GM23338 (cell line): ENCODE data around the gene SLC8A1. TPM values are rescaled to one million over a fixed set of nuclear protein-coding genes. Genes with fewer than 3 reads are reported as not detected.

ENCODE experiments used
- ATAC-seq: fragments of 200-7000 bp; cut with Tn5 transposase; 3 replicates; pipeline ENCODE4 v1.9.1; 2020
- DNase-seq: peaks from one replicate; pipeline ENCODE4 v3.0.0-alpha.2; 2015; ENCODE audit warnings: low spot score
- H2AFZ ChIP-seq: fragments of 200-600 bp; sonication (generic); 2 replicates; pipeline ENCODE4 v1.8.0; 2016; ENCODE audit warnings: antibody characterized with exemption, mild to moderate bottlenecking, moderate library complexity
- H3F3A ChIP-seq: fragments of 200-600 bp; sonication (generic); replicated peaks from 2 replicates; pipeline ENCODE4 v1.8.0; 2017; ENCODE audit warnings: antibody characterized with exemption, mixed run types, low read depth
- H3K27ac ChIP-seq: fragments of 200-600 bp; sonication (generic); 2 replicates; pipeline ENCODE4 v1.6.1; 2016; ENCODE audit warnings: low read depth
- H3K27me3 ChIP-seq: fragments of 200-600 bp; sonication (generic); 2 replicates; pipeline ENCODE4 v1.8.0; 2016; ENCODE audit warnings: mild to moderate bottlenecking, mixed run types, moderate library complexity; ENCODE audit not compliant: insufficient read depth
- H3K36me3 ChIP-seq: fragments of 200-600 bp; sonication (generic); 2 replicates; pipeline ENCODE4 v1.8.0; 2016; ENCODE audit warnings: mild to moderate bottlenecking; ENCODE audit not compliant: insufficient read depth
- H3K4me1 ChIP-seq: fragments of 200-600 bp; sonication (generic); 2 replicates; pipeline ENCODE4 v1.8.0; 2016; ENCODE audit warnings: mild to moderate bottlenecking, moderate library complexity; ENCODE audit not compliant: insufficient read depth
- H3K4me2 ChIP-seq: fragments of 200-600 bp; sonication (generic); 2 replicates; pipeline ENCODE4 v1.7.1; 2017; ENCODE audit warnings: mixed run types
- H3K4me3 ChIP-seq: fragments of 200-600 bp; sonication (generic); 2 replicates; pipeline ENCODE4 v1.6.1; 2016; ENCODE audit warnings: mixed run types
- H3K79me2 ChIP-seq: fragments of 200-600 bp; sonication (generic); replicated peaks from 2 replicates; pipeline ENCODE4 v1.8.0; 2017; ENCODE audit warnings: mild to moderate bottlenecking; ENCODE audit not compliant: insufficient read depth
- H3K9me2 ChIP-seq: fragments of 200-600 bp; sonication (generic); 2 replicates; pipeline ENCODE4 v1.8.0; 2017; ENCODE audit not compliant: insufficient read depth
- H4K20me1 ChIP-seq: fragments of 200-600 bp; sonication (generic); replicated peaks from 2 replicates; pipeline ENCODE4 v1.8.0; 2017; ENCODE audit warnings: mild to moderate bottlenecking; ENCODE audit not compliant: insufficient read depth
- H3K27ac Mint-ChIP-seq: 2 replicates; pipeline ENCODE4 v1.8.0; 2020; ENCODE audit warnings: inconsistent platforms, mild to moderate bottlenecking, moderate library complexity, mixed read lengths
- H3K27me3 Mint-ChIP-seq: 3 replicates; pipeline ENCODE4 v1.8.0; 2022; ENCODE audit warnings: low read depth, mild to moderate bottlenecking, moderate library complexity, mixed read lengths, inconsistent platforms; ENCODE audit not compliant: insufficient read depth, poor library complexity
- H3K36me3 Mint-ChIP-seq: 3 replicates; pipeline ENCODE4 v1.8.0; 2021; ENCODE audit warnings: low read depth, mild to moderate bottlenecking, inconsistent platforms, moderate library complexity, mixed read lengths
- H3K4me1 Mint-ChIP-seq: 3 replicates; pipeline ENCODE4 v1.8.0; 2020; ENCODE audit warnings: mild to moderate bottlenecking, inconsistent platforms, mixed read lengths
- H3K4me3 Mint-ChIP-seq: 3 replicates; pipeline ENCODE4 v1.8.0; 2021; ENCODE audit warnings: moderate library complexity, mild to moderate bottlenecking, inconsistent platforms, mixed read lengths
- H3K9me3 Mint-ChIP-seq: 3 replicates; pipeline ENCODE4 v1.8.0; 2020; ENCODE audit warnings: moderate library complexity, mild to moderate bottlenecking, inconsistent platforms, mixed read lengths
- CREB1 ChIP-seq: fragments of 250-450 bp; sonication (Bioruptor Pico); IDR thresholded peaks from 2 replicates; pipeline ENCODE4 v1.5.0; 2020; ENCODE audit warnings: low read depth, mild to moderate bottlenecking, moderate library complexity
- EZH2 ChIP-seq: fragments of 200-600 bp; sonication (generic); IDR thresholded peaks from one replicate; pipeline ENCODE4 v1.8.0; 2017; ENCODE audit warnings: antibody characterized with exemption, mild to moderate bottlenecking, low read depth; ENCODE audit not compliant: unreplicated experiment
- EZH2phosphoT487 ChIP-seq: fragments of 200-600 bp; sonication (generic); IDR thresholded peaks from one replicate; pipeline ENCODE4 v1.8.1; 2018; ENCODE audit warnings: antibody characterized with exemption; ENCODE audit not compliant: unreplicated experiment
- JUNB ChIP-seq: IDR thresholded peaks from one replicate; pipeline ENCODE4 v1.6.1; 2016; ENCODE audit warnings: antibody characterized with exemption; ENCODE audit not compliant: unreplicated experiment
- NANOG ChIP-seq: IDR thresholded peaks from 2 replicates; pipeline ENCODE4 v1.6.1; 2016; ENCODE audit warnings: antibody characterized with exemption, borderline replicate concordance
- POLR2AphosphoS5 ChIP-seq: IDR thresholded peaks from 2 replicates; pipeline ENCODE4 v1.6.1; 2016; ENCODE audit warnings: antibody characterized with exemption, low read depth
- STAT1 ChIP-seq: IDR thresholded peaks from one replicate; pipeline ENCODE4 v1.6.1; 2016; ENCODE audit warnings: antibody characterized with exemption; ENCODE audit not compliant: unreplicated experiment
- ZNF114 ChIP-seq: fragments of 250-450 bp; sonication (Bioruptor Pico); IDR thresholded peaks from 2 replicates; pipeline ENCODE4 v1.5.0; 2020; ENCODE audit warnings: mild to moderate bottlenecking, moderate library complexity
- ZNF331 ChIP-seq: fragments of 250-450 bp; sonication (Bioruptor Pico); IDR thresholded peaks from 2 replicates; pipeline ENCODE4 v1.5.0; 2020; ENCODE audit warnings: low read depth, mild to moderate bottlenecking, moderate library complexity
- polyA plus RNA-seq: library from polyadenylated mRNA; unstranded; fragments of >200 nt; fragmentation: Nextera tagmentation; extraction: Ambion mirVana; gene quantifications from 2 replicates; pipeline ENCODE4 v1.2.1, GENCODE V29; 2016
- total RNA-seq: library from RNA; depleted of rRNA; stranded (reverse); fragments of >200 nt; shearing (Covaris generic); gene quantifications from 2 replicates; pipeline ENCODE4 v1.2.3, GENCODE V29; 2014
- TF ChIP-seq, protein P1 (sequence below): fragments of 250-450 bp; sonication (Bioruptor Pico); IDR thresholded peaks from 2 replicates; pipeline ENCODE4 v1.5.0; 2020; ENCODE audit warnings: mild to moderate bottlenecking, moderate library complexity
- TF ChIP-seq, protein P2 (sequence below), 2 experiments: fragments of 200-600 bp in 1 of 2; sonication (generic) in 1 of 2; conservative IDR thresholded peaks; 2 replicates each; pipeline versions ENCODE4 v1.5.1 to v1.6.1; 2016 to 2017; ENCODE audit warnings: antibody characterized with exemption in 2 of 2, low read depth in 2 of 2, mild to moderate bottlenecking in 2 of 2, moderate library complexity in 1 of 2
- TF ChIP-seq, protein P3 (sequence below): IDR thresholded peaks from one replicate; pipeline ENCODE4 v1.6.1; 2018; ENCODE audit warnings: antibody characterized with exemption; ENCODE audit not compliant: unreplicated experiment
- TF ChIP-seq, protein P4 (sequence below): IDR thresholded peaks from 2 replicates; pipeline ENCODE4 v1.6.1; 2016; ENCODE audit warnings: antibody characterized with exemption

Gene SLC8A1
- total and polyA plus RNA-seq, 2 experiments from 2014 or later, result 2.5 to 3.3 TPM

DNA sequence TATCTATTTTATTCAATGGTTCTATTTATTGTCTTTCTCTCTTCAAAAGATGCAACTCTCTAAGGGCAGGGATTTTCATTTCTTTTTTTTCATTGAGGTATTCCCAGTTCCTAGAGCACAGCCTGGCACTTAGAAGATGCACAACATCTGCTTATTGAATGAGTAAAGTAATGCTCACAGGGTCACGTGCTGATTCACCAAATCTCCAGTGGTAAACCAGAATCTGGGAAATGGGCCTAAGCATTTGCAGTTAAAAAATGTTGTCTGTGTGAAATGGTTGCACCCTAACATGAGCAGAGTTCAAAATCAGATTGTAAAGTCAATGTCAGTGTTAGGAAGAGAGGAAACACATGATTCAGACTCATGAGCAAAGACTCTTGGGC, 15.8 kb downstream of the SLC8A1 start (continued):
- TF ChIP-seq, protein P1, sequence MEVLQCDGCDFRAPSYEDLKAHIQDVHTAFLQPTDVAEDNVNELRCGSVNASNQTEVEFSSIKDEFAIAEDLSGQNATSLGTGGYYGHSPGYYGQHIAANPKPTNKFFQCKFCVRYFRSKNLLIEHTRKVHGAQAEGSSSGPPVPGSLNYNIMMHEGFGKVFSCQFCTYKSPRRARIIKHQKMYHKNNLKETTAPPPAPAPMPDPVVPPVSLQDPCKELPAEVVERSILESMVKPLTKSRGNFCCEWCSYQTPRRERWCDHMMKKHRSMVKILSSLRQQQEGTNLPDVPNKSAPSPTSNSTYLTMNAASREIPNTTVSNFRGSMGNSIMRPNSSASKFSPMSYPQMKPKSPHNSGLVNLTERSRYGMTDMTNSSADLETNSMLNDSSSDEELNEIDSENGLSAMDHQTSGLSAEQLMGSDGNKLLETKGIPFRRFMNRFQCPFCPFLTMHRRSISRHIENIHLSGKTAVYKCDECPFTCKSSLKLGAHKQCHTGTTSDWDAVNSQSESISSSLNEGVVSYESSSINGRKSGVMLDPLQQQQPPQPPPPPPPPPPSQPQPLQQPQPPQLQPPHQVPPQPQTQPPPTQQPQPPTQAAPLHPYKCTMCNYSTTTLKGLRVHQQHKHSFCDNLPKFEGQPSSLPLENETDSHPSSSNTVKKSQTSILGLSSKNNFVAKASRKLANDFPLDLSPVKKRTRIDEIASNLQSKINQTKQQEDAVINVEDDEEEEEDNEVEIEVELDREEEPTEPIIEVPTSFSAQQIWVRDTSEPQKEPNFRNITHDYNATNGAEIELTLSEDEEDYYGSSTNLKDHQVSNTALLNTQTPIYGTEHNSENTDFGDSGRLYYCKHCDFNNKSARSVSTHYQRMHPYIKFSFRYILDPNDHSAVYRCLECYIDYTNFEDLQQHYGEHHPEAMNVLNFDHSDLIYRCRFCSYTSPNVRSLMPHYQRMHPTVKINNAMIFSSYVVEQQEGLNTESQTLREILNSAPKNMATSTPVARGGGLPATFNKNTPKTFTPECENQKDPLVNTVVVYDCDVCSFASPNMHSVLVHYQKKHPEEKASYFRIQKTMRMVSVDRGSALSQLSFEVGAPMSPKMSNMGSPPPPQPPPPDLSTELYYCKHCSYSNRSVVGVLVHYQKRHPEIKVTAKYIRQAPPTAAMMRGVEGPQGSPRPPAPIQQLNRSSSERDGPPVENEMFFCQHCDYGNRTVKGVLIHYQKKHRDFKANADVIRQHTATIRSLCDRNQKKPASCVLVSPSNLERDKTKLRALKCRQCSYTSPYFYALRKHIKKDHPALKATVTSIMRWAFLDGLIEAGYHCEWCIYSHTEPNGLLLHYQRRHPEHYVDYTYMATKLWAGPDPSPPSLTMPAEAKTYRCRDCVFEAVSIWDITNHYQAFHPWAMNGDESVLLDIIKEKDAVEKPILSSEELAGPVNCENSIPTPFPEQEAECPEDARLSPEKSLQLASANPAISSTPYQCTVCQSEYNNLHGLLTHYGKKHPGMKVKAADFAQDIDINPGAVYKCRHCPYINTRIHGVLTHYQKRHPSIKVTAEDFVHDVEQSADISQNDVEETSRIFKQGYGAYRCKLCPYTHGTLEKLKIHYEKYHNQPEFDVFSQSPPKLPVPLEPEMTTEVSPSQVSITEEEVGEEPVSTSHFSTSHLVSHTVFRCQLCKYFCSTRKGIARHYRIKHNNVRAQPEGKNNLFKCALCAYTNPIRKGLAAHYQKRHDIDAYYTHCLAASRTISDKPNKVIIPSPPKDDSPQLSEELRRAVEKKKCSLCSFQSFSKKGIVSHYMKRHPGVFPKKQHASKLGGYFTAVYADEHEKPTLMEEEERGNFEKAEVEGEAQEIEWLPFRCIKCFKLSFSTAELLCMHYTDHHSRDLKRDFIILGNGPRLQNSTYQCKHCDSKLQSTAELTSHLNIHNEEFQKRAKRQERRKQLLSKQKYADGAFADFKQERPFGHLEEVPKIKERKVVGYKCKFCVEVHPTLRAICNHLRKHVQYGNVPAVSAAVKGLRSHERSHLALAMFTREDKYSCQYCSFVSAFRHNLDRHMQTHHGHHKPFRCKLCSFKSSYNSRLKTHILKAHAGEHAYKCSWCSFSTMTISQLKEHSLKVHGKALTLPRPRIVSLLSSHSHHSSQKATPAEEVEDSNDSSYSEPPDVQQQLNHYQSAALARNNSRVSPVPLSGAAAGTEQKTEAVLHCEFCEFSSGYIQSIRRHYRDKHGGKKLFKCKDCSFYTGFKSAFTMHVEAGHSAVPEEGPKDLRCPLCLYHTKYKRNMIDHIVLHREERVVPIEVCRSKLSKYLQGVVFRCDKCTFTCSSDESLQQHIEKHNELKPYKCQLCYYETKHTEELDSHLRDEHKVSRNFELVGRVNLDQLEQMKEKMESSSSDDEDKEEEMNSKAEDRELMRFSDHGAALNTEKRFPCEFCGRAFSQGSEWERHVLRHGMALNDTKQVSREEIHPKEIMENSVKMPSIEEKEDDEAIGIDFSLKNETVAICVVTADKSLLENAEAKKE (CRISPR knock-in tag), result no peak
- TF ChIP-seq, protein P2, sequence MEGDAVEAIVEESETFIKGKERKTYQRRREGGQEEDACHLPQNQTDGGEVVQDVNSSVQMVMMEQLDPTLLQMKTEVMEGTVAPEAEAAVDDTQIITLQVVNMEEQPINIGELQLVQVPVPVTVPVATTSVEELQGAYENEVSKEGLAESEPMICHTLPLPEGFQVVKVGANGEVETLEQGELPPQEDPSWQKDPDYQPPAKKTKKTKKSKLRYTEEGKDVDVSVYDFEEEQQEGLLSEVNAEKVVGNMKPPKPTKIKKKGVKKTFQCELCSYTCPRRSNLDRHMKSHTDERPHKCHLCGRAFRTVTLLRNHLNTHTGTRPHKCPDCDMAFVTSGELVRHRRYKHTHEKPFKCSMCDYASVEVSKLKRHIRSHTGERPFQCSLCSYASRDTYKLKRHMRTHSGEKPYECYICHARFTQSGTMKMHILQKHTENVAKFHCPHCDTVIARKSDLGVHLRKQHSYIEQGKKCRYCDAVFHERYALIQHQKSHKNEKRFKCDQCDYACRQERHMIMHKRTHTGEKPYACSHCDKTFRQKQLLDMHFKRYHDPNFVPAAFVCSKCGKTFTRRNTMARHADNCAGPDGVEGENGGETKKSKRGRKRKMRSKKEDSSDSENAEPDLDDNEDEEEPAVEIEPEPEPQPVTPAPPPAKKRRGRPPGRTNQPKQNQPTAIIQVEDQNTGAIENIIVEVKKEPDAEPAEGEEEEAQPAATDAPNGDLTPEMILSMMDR (conservative IDR thresholded peaks at IDR 0.05; ENCODE audit: low read depth in 2 of 2), result no peak
- TF ChIP-seq EZH2 (no peak), NANOG (no peak), POLR2AphosphoS5 (no peak)

DNA sequence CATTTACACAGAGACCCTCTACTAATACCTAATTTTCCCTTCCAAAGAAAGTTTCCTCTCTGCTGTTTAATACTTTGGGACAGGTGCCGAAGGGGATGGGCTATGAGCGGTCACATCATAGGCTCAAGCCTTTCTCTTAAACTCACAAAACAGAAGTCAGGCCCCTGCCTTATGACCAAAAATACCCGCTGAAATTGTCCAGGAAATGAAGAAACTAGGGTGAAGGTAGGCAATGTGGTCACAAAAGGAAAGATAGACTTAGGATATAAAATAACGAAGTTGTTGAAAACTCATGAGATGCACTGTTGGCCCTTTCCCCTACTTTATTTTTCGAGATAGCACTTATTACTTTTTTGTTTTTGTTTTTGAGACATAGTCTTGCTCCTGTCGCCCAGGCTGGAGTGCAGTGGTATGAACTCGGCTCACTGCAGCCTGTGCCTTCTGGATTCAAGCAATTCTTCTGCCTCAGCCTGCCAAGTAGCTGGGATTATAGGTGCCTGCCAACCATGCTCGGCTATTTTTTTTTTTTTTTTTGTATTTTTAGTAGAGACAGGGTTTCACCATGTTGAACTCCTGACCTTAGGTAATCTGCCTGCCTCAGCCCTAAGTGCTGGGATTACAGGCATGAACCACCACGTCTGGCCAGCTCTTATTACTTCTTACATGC, 16.3 kb downstream of the SLC8A1 start:
- Histone ChIP-seq H2AFZ (no peak overlapping the region), H3K36me3 (no peaks in the 10 kb centered on the region), H3K4me1 (no peaks in the 10 kb centered on the region), H4K20me1 (no peaks in the 10 kb centered on the region), H3K4me2 (no peak overlapping the region), H3K79me2 (no peaks in the 10 kb centered on the region), H3K9me2 (no peaks in the 10 kb centered on the region), H3K4me3 (no peak overlapping the region), H3F3A (no peaks in the 10 kb centered on the region), H3K27me3 (no peaks in the 10 kb centered on the region), H3K27ac (no peak overlapping the region)
- DNase-seq, result no peak
- no peak for ATAC-seq
- no peaks in the 10 kb centered on the region for H3K27me3 Mint-ChIP-seq
- no peaks in the 10 kb centered on the region for H3K36me3 Mint-ChIP-seq
- H3K4me3 Mint-ChIP-seq, result no peak overlapping the region
- no peak overlapping the region for H3K27ac Mint-ChIP-seq
- H3K4me1 Mint-ChIP-seq, result peaks cover 8% of the 10 kb centered on the region; the same call in 1 of the 3 replicates
- no peaks in the 10 kb centered on the region for H3K9me3 Mint-ChIP-seq
- TF ChIP-seq CREB1 (no peak), ZNF331 (CRISPR knock-in tag) (no peak), JUNB (no peak), STAT1 (no peak), EZH2 (no peak), POLR2AphosphoS5 (no peak), ZNF114 (no peak), EZH2phosphoT487 (no peak)
- TF ChIP-seq, protein P3, sequence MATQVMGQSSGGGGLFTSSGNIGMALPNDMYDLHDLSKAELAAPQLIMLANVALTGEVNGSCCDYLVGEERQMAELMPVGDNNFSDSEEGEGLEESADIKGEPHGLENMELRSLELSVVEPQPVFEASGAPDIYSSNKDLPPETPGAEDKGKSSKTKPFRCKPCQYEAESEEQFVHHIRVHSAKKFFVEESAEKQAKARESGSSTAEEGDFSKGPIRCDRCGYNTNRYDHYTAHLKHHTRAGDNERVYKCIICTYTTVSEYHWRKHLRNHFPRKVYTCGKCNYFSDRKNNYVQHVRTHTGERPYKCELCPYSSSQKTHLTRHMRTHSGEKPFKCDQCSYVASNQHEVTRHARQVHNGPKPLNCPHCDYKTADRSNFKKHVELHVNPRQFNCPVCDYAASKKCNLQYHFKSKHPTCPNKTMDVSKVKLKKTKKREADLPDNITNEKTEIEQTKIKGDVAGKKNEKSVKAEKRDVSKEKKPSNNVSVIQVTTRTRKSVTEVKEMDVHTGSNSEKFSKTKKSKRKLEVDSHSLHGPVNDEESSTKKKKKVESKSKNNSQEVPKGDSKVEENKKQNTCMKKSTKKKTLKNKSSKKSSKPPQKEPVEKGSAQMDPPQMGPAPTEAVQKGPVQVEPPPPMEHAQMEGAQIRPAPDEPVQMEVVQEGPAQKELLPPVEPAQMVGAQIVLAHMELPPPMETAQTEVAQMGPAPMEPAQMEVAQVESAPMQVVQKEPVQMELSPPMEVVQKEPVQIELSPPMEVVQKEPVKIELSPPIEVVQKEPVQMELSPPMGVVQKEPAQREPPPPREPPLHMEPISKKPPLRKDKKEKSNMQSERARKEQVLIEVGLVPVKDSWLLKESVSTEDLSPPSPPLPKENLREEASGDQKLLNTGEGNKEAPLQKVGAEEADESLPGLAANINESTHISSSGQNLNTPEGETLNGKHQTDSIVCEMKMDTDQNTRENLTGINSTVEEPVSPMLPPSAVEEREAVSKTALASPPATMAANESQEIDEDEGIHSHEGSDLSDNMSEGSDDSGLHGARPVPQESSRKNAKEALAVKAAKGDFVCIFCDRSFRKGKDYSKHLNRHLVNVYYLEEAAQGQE, result no peak
- TF ChIP-seq, protein P4, sequence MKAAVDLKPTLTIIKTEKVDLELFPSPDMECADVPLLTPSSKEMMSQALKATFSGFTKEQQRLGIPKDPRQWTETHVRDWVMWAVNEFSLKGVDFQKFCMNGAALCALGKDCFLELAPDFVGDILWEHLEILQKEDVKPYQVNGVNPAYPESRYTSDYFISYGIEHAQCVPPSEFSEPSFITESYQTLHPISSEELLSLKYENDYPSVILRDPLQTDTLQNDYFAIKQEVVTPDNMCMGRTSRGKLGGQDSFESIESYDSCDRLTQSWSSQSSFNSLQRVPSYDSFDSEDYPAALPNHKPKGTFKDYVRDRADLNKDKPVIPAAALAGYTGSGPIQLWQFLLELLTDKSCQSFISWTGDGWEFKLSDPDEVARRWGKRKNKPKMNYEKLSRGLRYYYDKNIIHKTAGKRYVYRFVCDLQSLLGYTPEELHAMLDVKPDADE, result no peak
